K562 (cell line): ENCODE data around the gene SLC26A11.

Experiments used
- CHD2 ChIP-seq: IDR thresholded peaks from 2 replicates; pipeline ENCODE4 v1.6.1; 2011; ENCODE audit warnings: low read depth, low read length
- FOXP1 ChIP-seq: sonication (generic); formaldehyde crosslinking; IDR thresholded peaks from 2 replicates; pipeline ENCODE4 v1.8.0; 2022; ENCODE audit warnings: mild to moderate bottlenecking, missing genetic modification reagents
- HDAC2 ChIP-seq: fragments of 450-650 bp; IDR thresholded peaks from 2 replicates; pipeline ENCODE4 v1.6.1; 2016; ENCODE audit warnings: mild to moderate bottlenecking
- SMAD4 ChIP-seq: fragments of 250-450 bp; sonication (Bioruptor Pico); conservative IDR thresholded peaks from 2 replicates; pipeline ENCODE4 v1.8.0; 2021; ENCODE audit warnings: inconsistent platforms, mild to moderate bottlenecking, moderate library complexity
- ZC3H11A ChIP-seq: IDR thresholded peaks from 2 replicates; pipeline ENCODE4 v1.6.1; 2012; ENCODE audit warnings: low read depth, low read length, improper control_type of control experiment

GRCh38 chr17:80228477-80228876 lies 8.2 kb downstream of the SLC26A11 start:
- no peak for TF ChIP-seq HDAC2
- no peak for TF ChIP-seq CHD2
- TF ChIP-seq SMAD4 (CRISPR knock-in tag) = no peak
- no peak for TF ChIP-seq FOXP1 (CRISPR knock-in tag)
- TF ChIP-seq ZC3H11A = no peak
